Skeletal muscle cell (primary cell): Measurements from ENCODE around the gene STRIP2.
"Not testable (repeated sequence)": the region's sequence is repeated elsewhere in the genome, so short reads cannot be mapped to it uniquely, and the experiment has no call there.

ENCODE experiments used
- DNase-seq: peaks from one replicate; pipeline ENCODE4 v3.0.0-alpha.2; 2010; ENCODE audit warnings: low read depth
- H3K4me3 ChIP-seq: 2 replicates; pipeline ENCODE4 v1.5.1; 2011; ENCODE audit warnings: low read depth, mild to moderate bottlenecking, control low read depth, low read length, moderate library complexity

Gene STRIP2

DNA sequence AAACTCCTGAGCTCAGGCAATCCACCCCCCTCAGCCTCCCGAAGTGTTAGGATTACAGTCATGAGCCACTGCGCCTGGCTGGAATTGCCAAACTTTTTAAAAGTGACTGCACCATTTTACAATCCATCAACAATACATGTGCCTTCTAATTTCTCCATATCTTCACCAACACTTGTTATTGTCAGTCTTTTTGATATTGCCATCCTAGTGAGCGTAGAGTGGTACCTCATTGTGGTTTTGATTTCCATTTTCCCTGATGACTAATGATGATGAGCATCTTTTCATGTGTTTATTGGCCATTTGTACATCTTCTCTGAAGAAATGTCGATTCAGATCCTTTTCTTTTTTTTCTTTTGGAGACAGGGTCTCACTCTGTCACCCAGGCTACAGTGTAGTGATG, 21.7 kb upstream of the STRIP2 start:
- no peak overlapping the region for H3K4me3 ChIP-seq
- no peak for DNase-seq

DNA sequence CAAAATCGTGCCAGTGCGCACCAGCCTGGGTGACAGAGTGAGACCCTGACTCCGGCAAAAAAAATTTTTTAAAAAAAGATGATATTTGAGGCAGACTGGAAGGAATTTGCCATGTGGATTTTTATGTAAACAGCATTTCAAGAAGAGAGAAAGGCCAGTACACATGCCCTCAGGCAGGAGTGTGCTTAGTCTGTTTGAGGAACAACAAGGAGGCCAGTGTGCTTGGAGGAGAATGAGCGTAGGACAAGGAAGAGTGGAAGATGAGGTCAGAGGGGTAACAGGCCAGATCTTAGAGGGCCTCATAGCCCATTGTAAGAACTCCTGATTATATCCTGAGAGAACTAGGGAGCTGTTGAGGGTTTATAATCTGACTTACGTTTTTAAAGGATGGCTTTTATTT, 17.2 kb upstream of the STRIP2 start:
- no peak for DNase-seq
- H3K4me3 ChIP-seq = no peak overlapping the region

DNA sequence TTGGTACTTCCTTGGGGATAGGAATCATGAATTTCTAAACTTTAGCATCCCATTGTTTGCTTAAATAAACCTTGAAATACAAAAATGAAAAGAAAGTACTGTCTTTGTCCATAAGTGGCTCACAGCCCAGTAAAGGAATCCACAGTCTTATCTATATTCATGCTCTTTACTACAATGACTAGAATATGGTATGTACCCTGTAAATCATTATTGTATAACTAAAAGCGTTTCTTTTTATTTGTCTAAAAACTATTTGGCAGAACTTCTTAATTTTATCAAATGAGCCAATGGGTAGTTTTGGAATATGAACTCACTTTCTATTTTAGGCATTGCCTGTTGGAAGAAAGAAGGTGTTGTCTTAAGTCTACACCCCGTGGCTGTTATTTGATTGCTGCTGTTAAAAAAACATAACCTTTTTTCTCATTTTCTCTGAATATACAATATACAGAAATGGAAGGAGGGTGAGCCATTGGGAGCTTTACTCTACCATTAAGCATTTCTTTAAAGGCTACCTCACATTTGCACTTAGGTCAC, 12.4 kb upstream of the STRIP2 start:
- no peak overlapping the region for H3K4me3 ChIP-seq
- no peak for DNase-seq

DNA sequence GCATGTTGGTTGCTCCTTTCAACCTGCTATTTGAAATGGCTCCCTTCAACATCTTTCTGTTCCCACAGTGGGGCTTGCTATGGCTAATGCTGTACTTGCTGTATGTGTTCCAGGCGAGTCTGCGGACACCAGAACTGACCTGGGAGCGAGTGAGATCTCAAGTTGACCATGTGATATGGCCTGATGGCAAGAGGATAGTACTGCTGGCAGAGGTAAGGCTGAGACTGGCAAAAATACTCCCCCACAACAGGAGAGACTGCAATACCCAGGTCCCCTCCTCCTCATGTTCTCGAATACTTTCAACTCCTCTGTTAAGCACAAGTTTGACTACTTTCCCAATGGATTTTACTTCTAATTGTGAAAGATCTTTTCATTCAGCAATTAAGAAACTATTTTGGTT, 11.5 kb upstream of the STRIP2 start:
- no peak overlapping the region for H3K4me3 ChIP-seq
- no peak for DNase-seq

DNA sequence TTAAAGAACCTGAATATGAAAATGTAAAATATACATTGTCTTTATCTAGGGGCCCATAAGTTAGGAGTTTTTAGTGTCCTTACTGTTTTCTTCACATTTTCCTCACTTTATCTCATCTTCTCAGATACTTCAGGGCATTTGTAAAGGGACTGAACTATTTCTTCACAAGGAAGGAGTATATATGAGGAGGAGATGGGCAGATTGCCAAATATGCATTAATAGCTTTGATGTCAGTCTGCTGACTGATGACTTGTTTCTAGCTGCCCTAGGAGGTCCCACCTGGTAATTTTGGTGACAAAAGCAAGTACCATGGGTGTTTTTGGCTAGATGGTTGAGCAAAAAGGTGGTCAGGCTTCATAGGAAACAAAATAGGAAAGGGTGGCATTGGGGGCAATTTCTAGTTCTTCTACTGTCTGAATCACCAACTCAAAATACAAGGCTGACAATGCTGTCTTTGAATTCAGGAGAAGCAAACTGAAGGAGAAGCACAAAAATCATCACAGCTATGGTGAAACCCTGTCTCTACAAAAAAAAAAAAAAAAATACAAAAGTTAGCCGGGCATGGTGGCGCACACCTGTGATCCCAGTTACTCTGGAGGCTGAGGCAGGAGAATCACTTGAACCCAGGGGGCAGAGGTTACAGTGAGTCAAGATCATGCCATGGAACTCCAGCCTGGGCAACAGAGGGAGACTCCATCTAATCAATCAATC, 10.4 kb upstream of the STRIP2 start:
- no peak for DNase-seq
- H3K4me3 ChIP-seq = no peak overlapping the region

DNA sequence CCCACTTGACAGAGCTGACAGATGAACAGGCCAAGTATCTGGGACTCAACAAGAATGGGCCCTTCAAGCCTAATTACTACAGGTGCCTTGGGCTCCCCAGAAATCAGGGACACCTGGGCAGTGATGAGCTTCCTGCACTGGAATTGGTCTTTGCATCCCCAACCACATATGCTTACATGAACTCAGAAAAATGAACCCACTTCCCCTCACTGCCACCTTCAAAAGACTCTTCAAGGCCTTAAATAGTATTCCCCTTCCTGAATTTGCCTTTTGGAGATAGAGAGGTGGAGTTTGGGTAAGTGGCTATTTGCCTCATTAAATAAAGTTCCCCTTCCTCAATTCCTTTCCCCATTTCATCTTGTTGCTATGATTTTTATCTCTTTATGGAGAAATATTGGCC, 7.8 kb upstream of the STRIP2 start:
- no peak for DNase-seq
- H3K4me3 ChIP-seq = no peak overlapping the region

DNA sequence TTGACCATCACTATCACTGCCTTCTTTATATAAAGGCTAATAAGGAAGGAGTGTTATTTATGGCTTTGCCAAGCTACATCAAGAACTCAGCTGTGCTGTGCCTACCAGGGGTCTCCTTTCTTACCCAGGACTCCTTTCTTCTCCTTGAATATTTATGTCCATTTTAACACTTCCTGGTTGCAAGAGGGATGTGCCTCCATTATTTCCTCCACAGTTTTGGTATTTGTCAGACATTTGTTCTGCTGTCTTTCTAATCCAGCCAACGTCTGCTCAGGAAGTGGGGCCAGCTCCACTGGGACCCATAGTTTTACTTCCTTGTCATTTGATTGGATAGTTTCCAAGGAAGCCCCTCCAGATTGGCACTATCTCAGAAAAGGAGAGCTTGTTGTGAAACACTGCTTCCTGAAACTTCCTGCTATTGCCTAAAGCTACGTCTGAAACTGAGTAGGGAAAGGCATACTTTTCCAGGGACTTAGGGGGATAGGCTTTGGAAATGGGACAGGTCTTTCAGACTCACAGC, 6.6 kb upstream of the STRIP2 start:
- no peak for DNase-seq
- no peak overlapping the region for H3K4me3 ChIP-seq

DNA sequence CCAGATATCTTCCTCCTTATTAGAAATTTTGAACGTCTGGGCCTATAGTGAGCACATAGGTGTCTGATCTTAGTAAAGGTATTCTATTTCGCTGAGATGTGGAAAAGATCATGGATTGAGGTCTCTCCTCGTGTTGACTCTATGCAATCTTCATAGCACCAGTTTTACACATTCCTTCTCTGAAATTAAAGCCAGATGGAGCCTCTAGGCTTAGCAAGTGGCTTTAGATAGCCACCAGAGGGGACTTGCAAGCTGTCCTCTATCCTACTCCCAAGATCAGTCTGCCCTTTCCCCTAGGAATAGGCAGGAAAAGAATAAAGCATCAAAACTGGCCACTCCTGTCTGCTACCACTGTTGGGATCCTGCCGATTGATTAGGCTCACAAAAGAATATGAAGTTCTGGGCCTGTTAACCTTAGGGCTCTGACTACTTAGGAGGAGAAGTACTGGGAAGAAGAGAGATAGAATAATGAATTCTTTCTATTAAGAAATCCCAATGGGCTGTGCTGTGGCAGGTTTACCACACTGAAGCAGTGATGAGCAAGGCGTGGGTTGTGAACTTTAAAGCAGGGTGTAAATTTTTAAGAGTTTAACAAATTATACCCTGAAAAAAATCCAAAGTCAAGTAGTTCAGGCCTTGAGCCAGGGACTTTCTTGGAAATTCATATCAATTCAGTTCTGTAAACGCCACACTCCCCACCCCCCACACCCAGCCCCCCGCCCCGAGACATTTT, 2.2 kb upstream of the STRIP2 start:
- no peak for DNase-seq

DNA sequence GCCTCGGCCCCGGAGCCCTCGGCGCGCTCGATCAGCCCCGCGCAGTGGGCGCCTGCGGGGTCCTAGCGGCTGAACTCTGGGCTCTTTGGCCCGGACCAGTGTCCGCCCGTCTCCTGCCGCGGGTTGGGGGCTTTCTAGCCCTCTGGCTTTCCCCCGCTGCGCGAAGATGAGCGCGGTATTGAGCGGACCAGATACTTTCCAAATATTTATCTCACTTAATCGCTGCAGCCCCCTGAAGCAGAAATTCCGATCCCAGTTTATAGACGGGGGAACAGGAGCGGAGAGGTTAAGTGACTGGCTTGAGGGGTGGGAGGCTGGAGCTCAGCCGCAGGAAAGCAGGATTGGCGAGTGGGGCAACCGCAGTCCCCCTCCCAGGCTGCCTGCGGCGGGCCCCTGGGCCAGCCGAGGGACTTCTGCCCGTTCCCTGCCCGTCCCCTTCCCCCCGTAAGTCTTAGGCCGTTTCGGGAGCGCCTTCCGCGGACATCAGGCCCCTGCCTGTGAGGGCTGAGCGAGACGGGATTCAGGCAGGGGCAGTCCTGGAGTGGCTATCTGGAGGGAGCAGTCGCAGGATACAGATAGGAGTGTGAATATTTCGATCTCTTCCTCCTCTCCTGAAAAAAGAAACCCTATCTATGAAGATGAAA, 565 bp downstream of the STRIP2 start:
- DNase-seq = no peak
- H3K4me3 ChIP-seq = peak overlapping the region; percentile 74

More for the DNA sequence above, 2.2 kb upstream of the STRIP2 start:
- no peak overlapping the region for H3K4me3 ChIP-seq

DNA sequence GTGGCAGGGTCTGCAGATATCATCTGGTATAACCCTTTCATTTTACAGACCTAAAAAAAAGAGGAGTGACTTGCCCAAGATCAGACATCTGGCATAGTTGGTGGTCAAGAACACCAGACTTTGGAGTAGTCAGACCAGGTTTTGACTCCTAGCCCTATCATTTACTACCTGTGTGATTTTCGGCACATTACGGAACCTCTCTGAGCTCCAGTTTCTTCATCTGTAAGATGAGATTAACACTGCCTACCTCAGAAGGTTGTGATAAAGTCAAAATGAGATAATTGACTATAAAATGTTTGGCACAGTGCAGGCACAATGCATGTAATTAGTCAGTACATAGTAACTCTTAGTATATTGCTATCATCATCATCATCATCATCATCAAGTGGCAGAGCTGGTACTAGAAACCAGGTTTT, 1.2 kb downstream of the STRIP2 start:
- DNase-seq = no peak
- peak overlapping the region; percentile 74 for H3K4me3 ChIP-seq

DNA sequence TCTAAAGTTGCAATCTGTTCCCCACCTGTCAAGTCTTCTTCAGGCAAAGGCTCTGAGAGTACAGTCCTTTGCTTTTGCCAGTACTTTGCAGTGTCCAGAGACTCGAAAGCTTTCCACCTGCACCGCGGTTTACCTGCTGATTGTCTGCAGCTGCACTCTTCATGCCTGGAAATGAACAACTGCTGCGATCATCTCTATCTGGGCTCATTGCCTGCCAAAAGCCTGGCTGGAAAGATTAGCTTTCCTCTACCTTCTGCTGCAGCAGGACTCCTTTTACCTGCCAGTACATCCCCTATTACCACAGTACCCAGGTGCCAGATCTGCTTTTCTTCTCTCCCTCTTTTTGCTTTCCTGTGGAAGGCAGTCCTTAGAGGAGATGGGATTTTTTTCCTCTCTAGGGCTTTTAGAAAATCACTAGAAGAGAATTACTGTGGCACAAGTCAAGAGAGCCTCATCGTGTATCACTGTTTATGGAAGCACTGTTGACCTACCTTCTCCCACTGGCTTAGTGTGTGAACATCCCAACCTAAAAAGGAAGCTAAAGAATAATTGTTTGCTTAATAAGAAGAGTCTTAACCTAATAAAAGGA, 2.2 kb downstream of the STRIP2 start:
- DNase-seq = no peak
- H3K4me3 ChIP-seq = no peak overlapping the region

DNA sequence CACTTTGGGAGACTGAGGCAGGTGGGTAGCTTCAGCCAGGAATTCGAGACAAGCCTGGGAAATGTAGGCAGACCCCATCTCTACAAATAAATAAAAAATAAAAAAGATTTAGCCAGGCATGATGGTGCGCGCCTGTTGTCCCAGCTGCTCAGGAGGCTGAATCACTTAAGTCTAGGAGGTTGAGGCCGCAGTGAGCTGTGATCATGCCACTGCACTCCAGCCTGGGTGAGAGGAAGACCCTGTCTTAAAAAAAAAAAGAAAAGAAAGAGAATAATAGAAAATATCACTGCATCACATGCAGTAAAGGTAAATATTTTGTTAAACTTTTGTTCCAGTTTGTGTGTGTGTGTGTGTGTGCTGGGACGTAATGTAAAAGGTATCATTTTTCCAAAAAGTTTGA, 3.0 kb downstream of the STRIP2 start:
- DNase-seq = no peak
- H3K4me3 ChIP-seq = no peak overlapping the region

DNA sequence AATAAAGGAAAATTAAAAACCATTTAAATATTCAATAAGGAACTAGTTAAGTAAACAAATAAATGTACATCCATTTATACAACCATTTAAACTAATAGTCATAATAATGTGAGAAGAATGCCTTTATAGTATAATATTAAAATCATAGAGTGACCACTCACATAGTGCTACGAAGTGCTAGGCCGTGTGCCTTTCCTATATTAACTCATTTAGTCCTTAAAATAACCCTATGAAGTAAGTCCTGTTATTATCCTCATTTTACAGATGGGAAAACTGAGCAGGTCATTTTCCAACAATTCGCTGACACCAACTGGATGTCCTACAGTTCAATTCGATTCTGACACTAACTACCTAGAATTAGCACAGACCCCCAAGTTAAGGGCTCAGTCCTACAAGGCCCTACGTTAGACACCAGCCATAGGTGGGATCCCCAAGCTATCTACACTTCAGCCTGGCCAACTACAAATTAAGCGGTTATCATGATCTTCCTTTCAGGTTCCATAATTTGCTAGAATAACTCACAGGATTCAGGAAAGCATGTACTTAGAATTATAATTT, 4.1 kb downstream of the STRIP2 start:
- DNase-seq = no peak

DNA sequence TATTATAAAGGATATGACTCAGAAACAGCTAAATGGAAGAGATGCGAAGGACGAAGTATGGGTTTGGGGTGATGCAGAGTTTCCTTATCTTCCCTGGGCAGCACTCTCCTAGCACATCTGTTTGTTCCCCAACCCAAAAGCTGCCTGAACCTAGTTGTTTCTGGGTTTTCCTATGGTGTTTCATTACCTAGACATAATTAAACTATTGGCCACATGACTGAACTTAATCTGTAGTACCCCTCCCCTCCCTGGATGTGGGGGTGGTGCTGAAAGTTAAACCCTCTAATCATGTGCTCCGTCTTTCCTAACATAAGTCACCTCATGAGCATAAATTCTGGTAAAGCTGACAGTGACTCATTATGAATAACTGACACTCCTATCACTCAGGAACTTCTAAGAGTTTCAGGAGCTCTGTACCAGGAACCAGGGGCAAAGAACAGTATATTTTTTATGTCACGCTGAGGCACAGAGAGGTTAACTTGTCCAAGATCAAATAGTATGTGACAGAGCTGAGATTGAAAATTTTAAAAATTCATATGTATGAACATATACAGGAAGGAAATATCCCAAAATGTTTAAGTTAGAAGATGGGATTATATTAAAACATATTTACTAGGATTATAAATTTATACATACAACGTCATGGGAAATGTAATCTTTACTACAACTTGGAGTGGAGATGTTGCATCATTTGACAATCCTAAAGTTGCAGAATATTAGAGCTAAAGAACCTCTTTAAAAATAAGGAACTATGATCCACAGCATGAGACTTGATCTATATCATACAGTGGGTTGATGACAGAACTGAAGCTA, 4.8 kb downstream of the STRIP2 start:
- peak; percentile 34 for DNase-seq
- no peak overlapping the region for H3K4me3 ChIP-seq

More for the DNA sequence above, 4.1 kb downstream of the STRIP2 start:
- no peak overlapping the region for H3K4me3 ChIP-seq

DNA sequence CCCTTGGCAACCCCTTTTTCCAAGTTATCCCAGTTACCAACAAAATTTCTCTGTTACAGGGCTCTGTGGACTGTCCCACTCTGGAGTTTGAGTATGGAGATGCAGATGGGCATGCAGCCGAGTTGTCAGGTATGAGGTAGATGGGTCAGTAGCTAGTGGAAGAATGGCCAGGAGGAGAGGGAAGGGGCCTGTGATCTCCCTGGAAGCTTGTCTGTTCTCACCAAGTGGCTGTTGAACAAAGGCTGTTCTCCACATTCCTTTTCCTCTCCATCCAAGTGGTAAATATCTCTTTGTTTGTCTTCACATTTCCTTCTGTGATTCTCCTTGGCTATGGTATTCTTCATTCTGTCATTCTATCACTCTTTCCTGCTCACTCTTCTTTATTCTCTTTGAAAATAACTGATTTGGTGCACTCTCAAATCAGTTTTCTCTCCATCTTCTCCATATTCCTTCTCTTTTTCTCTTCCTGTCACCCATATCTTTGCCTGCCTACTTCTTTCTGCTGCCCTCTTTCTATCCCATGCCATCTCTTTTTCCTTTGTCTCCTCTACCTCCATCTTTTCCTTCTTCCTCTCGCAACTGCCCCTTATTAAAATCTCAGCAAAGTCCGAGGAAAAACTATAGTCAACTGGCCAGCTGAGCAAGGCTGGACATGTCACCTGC, 5.9 kb downstream of the STRIP2 start:
- DNase-seq = no peak
- no peak overlapping the region for H3K4me3 ChIP-seq

DNA sequence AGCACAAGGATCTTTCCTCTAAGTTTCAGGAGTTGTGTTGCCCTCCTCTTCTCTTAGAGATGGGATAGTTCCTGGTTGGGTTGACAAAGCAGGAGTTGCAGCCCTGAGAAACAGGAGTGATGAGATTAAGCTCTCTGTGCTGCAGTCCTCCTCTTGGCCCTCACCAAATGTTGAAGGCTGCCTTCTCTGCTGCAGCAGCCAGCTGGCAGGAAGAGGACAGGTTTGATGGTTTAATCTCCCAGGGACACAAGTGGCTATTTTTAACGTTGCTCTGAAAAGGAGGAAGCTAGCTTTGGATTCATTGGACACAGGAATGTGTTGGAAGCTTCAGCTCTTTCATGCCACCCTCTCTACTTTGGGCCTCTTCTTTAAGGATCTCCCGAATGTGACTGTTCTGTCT, 9.4 kb downstream of the STRIP2 start:
- no peak for DNase-seq
- no peak overlapping the region for H3K4me3 ChIP-seq

DNA sequence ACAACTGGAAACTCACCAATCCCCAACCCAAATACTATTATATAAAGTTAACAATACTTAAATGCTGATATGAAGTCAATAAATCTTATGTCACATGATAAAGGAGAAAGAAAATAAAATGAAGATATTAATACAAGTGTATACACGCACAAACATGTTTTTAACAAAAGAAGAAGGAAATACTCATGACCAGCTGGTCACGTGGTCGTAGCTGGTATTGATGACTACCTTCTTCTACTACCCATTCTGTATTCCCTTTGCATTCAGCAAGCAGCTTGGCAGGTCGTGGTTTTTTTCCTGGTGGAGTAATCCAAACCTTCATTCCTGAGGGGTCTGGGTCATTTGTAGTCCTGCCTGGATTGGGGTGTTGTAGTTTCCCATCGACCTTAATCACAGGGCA, 10.5 kb downstream of the STRIP2 start:
- H3K4me3 ChIP-seq, DNase-seq: not testable (repeated sequence)

DNA sequence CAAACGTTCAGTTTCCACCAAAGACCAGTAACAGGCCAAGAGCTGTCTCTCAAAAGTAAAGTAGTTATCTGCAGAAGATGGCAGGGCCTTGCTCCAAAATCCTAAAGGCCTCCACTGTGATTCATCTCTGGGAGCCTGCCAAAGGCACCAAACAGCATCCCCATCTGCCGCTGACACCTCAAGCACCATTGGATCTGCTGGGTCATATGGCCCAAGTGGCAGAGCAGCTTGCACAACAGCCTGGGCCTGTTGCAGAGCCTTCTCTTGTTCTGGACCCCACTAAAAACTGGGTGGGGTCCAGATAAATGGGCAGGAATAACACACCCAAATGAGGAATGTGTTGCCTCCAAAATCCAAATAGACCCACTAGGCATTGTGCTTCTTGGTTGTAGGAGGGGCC, 12.7 kb downstream of the STRIP2 start:
- H3K4me3 ChIP-seq, DNase-seq: not testable (repeated sequence)
